ENCODE results near the gene KRT76. TPM values are rescaled to one million over a fixed set of nuclear protein-coding genes. Genes with fewer than 3 reads are reported as not detected.
A peak's percentile ranks its signal among the peaks of the same experiment; 100 is the strongest.

The KRT76 gene
- total RNA-seq, 1 experiment from 2014 or later, result not detected

GRCh38 chr12:52741375-52742195 lies 35.6 kb downstream of the KRT76 start:
- Histone ChIP-seq H2AK5ac (ENCODE audit: insufficient read length, low read length) (no peak overlapping the region), H2BK120ac (ENCODE audit: low read depth, low read length, poor library complexity, severe bottlenecking) (no peak overlapping the region), H3K56ac (ENCODE audit: insufficient read length, low read depth, low read length) (no peak overlapping the region), H2BK20ac (ENCODE audit: low read depth, low read length, poor library complexity, severe bottlenecking) (no peak overlapping the region), H3K9me3 (ENCODE audit: control insufficient read depth, low read depth, low read length) (no peaks in the 10 kb centered on the region), H3T11ph (ENCODE audit: low read length) (no peak overlapping the region), H3K18ac (ENCODE audit: insufficient read length, low read depth, low read length) (no peak overlapping the region), H4K5ac (ENCODE audit: insufficient read length, low read depth, low read length) (no peak overlapping the region), H3K9ac (ENCODE audit: extremely low read depth, insufficient read length, low read length) (no peak overlapping the region), H3K4ac (ENCODE audit: low read depth, low read length) (no peak overlapping the region), H3K23ac (ENCODE audit: insufficient read length, low read depth, low read length) (no peak overlapping the region), H4K91ac (ENCODE audit: insufficient read length, low read depth, low read length) (no peak overlapping the region), H3K14ac (ENCODE audit: insufficient read depth, low read length) (no peak overlapping the region), H2AFZ (ENCODE audit: low read length) (no peak overlapping the region), H3K4me1 (ENCODE audit: insufficient read depth, low read length) (no peaks in the 10 kb centered on the region), H2BK15ac (ENCODE audit: low read depth, low read length) (no peak overlapping the region), H3K4me2 (ENCODE audit: insufficient read depth, insufficient read length, low read length) (no peak overlapping the region), H2BK12ac (ENCODE audit: insufficient read length, low read depth, low read length) (no peak overlapping the region), H4K20me1 (ENCODE audit: control insufficient read depth, insufficient read depth, insufficient read length) (no peaks in the 10 kb centered on the region), H3K27ac (ENCODE audit: insufficient read length, low read depth, low read length) (no peak overlapping the region), H3K79me2 (ENCODE audit: insufficient read depth, low read length) (no peaks in the 10 kb centered on the region), H2BK5ac (ENCODE audit: insufficient read length, low read length) (no peak overlapping the region), H3K23me2 (ENCODE audit: insufficient read length, low read depth, low read length, poor library complexity, severe bottlenecking) (no peaks in the 10 kb centered on the region), H3K79me1 (ENCODE audit: insufficient read depth, low read depth, low read length, poor library complexity, severe bottlenecking) (no peaks in the 10 kb centered on the region), H4K8ac (replicated peaks; ENCODE audit: insufficient read length, low read depth, low read length) (no peak overlapping the region), H3K27me3 (ENCODE audit: insufficient read depth, low read length) (no peaks in the 10 kb centered on the region)
- DNase-seq, result peak; percentile 77
- TF ChIP-seq CTCF (conservative IDR thresholded peaks at IDR 0.05), result no peak
- Mint-ChIP-seq H3K36me3 (ENCODE audit: insufficient read depth in 1 of 3, low read depth in 3 of 3) (no peaks in the 10 kb centered on the region), H3K27ac (peak overlapping the region in 1 of 3 experiments; percentile 65; a peak in 1 of 7 replicates), H3K4me3 (no peak overlapping the region), H3K27me3 (ENCODE audit: low read depth) (peaks cover 53% of the 10 kb centered on the region), H3K4me1 (peaks cover 4% of the 10 kb centered on the region in 2 experiments; a peak in 3 of 4 replicates), H3K9me3 (no peaks in the 10 kb centered on the region)
- no CpG with 5 or more reads among the region's 16 CpGs for WGBS (ENCODE audit: extremely low coverage, insufficient read length, low lambda C conversion rate)

All from H9 (cell line).